ENCODE results near the gene FGF8. TPM values are rescaled to one million over a fixed set of nuclear protein-coding genes. Genes with fewer than 3 reads are reported as not detected.

FGF8 gene
- polyA plus RNA-seq, 3 donors, result not detected

GRCh38 chr10:101770331-101771215, 5.3 kb downstream of the FGF8 start:
- H3K4me2 ChIP-seq (replicated peaks; ENCODE audit: extremely low read depth, low read length, poor library complexity, severe bottlenecking), result no peak overlapping the region
- TF ChIP-seq CTCF (IDR thresholded peaks at IDR 0.05), result no peak
- H2AFZ ChIP-seq (ENCODE audit: insufficient read depth, low read depth, low read length, poor library complexity, severe bottlenecking), result no peak overlapping the region
- Mint-ChIP-seq H3K9me3 (peaks cover 0 to 4% (median 3%) of the 10 kb centered on the region in 7 donors), H3K36me3 (no peaks in the 10 kb centered on the region), H3K4me1 (peaks cover 7% of the 10 kb centered on the region), H3K4me3 (peak overlapping the region in 1 of 2 donors; percentile 21), H3K27ac (no peak overlapping the region), H3K27me3 (ENCODE audit: low read depth in 3 of 3) (peaks cover 77 to 98% (median 82%) of the 10 kb centered on the region in 3 donors)
- intact Hi-C loops (cut with micrococcal nuclease), result loop anchor here in 1 of 2 donors (10.0 kb wide), 1 partner anchor 556 kb away; no protein-coding TSS in a partner anchor
- no peak overlapping the region for H3K9ac ChIP-seq (ENCODE audit: insufficient read depth, low read length, poor library complexity, severe bottlenecking)
- DNase-seq, result no peak
- WGBS (ENCODE audit: insufficient coverage), result 79% methylated on average over 33 of the region's 41 CpGs
- no peak overlapping the region for H3K27ac ChIP-seq (ENCODE audit: low read depth in 1 of 2, low read length in 2 of 2)
- no peak overlapping the region for H3K4me3 ChIP-seq (replicated peaks in 1 of 3; ENCODE audit: low read depth in 2 of 3, low read length in 3 of 3)
- H3K4me1 ChIP-seq (ENCODE audit: control insufficient read depth in 1 of 2, insufficient read depth in 2 of 2, low read length in 2 of 2), result no peaks in the 10 kb centered on the region
- no peaks in the 10 kb centered on the region for H3K79me2 ChIP-seq (ENCODE audit: insufficient read depth, low read length)
- H3K27me3 ChIP-seq (ENCODE audit: control insufficient read depth in 2 of 2, insufficient read depth in 2 of 2, low read length in 2 of 2), result peaks cover 33 to 76% of the 10 kb centered on the region in 2 donors
- H3K9me3 ChIP-seq (replicated peaks in 1 of 2; ENCODE audit: control insufficient read depth in 1 of 2, insufficient read depth in 1 of 2, low read length in 2 of 2), result peaks cover 0 to 15% of the 10 kb centered on the region in 2 donors
- H4K20me1 ChIP-seq (ENCODE audit: insufficient read depth, low read length), result no peaks in the 10 kb centered on the region
- no peaks in the 10 kb centered on the region for H3K36me3 ChIP-seq (replicated peaks in 1 of 2; ENCODE audit: control insufficient read depth in 1 of 2, insufficient read depth in 2 of 2, low read length in 2 of 2)

DNA sequence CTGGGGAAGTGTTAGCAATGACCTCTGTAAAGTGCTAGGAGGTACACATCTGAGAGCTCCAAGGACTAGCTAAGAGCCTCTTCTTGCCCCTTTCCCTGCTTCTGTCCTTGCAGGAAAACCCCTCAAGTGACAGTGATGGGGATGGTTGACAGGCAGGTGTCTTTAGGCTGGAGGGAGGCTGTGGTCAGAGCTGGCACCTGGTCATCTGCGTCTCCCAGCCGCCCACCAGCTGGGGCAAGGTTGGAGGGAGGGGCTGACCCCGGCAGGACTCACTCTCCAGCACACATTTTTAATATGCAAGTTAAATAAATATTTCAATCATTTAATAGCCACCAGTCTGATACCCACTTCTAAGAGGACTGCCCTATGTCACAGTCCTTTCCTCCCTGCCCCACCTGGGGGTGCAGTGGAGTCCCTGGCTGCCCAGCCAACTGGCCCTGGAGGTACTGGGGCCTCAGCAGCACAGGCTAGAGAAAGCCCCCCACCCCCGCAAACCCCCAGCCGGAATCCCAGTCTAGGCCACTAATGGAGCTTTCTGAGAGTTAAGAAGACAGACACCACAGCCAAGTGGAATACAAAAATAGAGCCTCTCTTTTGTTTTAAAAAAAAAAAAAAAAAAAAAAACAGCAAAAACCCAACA, 6.3 kb downstream of the FGF8 start:
- Mint-ChIP-seq H3K9me3 (peaks cover 0 to 4% (median 2%) of the 10 kb centered on the region in 7 donors), H3K4me3 (no peak overlapping the region), H3K27me3 (ENCODE audit: low read depth in 3 of 3) (peaks cover 70 to 95% (median 73%) of the 10 kb centered on the region in 3 donors), H3K4me1 (peaks cover 7% of the 10 kb centered on the region), H3K36me3 (no peaks in the 10 kb centered on the region), H3K27ac (no peak overlapping the region)
- WGBS (ENCODE audit: insufficient coverage), result no CpG with 5 or more reads among the region's 5 CpGs
- TF ChIP-seq CTCF (IDR thresholded peaks at IDR 0.05), result no peak
- H3K79me2 ChIP-seq (ENCODE audit: insufficient read depth, low read length), result no peaks in the 10 kb centered on the region
- H3K9me3 ChIP-seq (replicated peaks in 1 of 2; ENCODE audit: control insufficient read depth in 1 of 2, insufficient read depth in 1 of 2, low read length in 2 of 2), result peaks cover 0 to 15% of the 10 kb centered on the region in 2 donors
- no peak overlapping the region for H3K4me2 ChIP-seq (replicated peaks; ENCODE audit: extremely low read depth, low read length, poor library complexity, severe bottlenecking)
- no peak overlapping the region for H3K4me3 ChIP-seq (replicated peaks in 1 of 3; ENCODE audit: low read depth in 2 of 3, low read length in 3 of 3)
- no peak for DNase-seq
- no peak overlapping the region for H2AFZ ChIP-seq (ENCODE audit: insufficient read depth, low read depth, low read length, poor library complexity, severe bottlenecking)
- H3K27ac ChIP-seq (ENCODE audit: low read depth in 1 of 2, low read length in 2 of 2), result no peak overlapping the region
- H4K20me1 ChIP-seq (ENCODE audit: insufficient read depth, low read length), result no peaks in the 10 kb centered on the region
- H3K36me3 ChIP-seq (replicated peaks in 1 of 2; ENCODE audit: control insufficient read depth in 1 of 2, insufficient read depth in 2 of 2, low read length in 2 of 2), result no peaks in the 10 kb centered on the region
- intact Hi-C loops (cut with micrococcal nuclease), result loop anchor here in 1 of 2 donors (10.0 kb wide), 1 partner anchor 555 kb away; no protein-coding TSS in a partner anchor
- H3K9ac ChIP-seq (ENCODE audit: insufficient read depth, low read length, poor library complexity, severe bottlenecking), result no peak overlapping the region
- H3K27me3 ChIP-seq (ENCODE audit: control insufficient read depth in 2 of 2, insufficient read depth in 2 of 2, low read length in 2 of 2), result peaks cover 26 to 68% of the 10 kb centered on the region in 2 donors
- no peaks in the 10 kb centered on the region for H3K4me1 ChIP-seq (ENCODE audit: control insufficient read depth in 1 of 2, insufficient read depth in 2 of 2, low read length in 2 of 2)
